Neural cell (in vitro differentiated cells): ENCODE measurements around the gene TRPV3. TPM values are rescaled to one million over a fixed set of nuclear protein-coding genes. Genes with fewer than 3 reads are reported as not detected.

Experiments
- H2AFZ ChIP-seq: fragments of 200-600, 300-800 bp; sonication (generic), shearing (Covaris generic); 2 replicates; pipeline ENCODE4 v1.6.0; 2014; ENCODE audit warnings: low read depth, mild to moderate bottlenecking, antibody characterized with exemption, low read length, moderate library complexity
- H3F3A ChIP-seq: fragments of 200-600 bp; shearing (Covaris generic); 2 replicates; pipeline ENCODE4 v1.6.1; 2016; ENCODE audit warnings: mild to moderate bottlenecking, moderate library complexity, mixed read lengths, antibody characterized with exemption, low read length; ENCODE audit not compliant: insufficient read depth, poor library complexity, severe bottlenecking
- H3K27ac ChIP-seq: fragments of 200-600, 300-800 bp; sonication (generic), shearing (Covaris generic); 2 replicates; pipeline ENCODE4 v1.5.1; 2014; ENCODE audit warnings: mild to moderate bottlenecking, low read length, moderate library complexity
- H3K27me3 ChIP-seq: fragments of 300-800, 200-600 bp; sonication (generic), shearing (Covaris generic); 2 replicates; pipeline ENCODE4 v1.6.0; 2014; ENCODE audit warnings: mild to moderate bottlenecking, low read depth, low read length, moderate library complexity; ENCODE audit not compliant: insufficient read depth
- H3K36me3 ChIP-seq: fragments of 300-800, 200-600 bp; sonication (generic), shearing (Covaris generic); 2 replicates; pipeline ENCODE4 v1.5.1; 2014; ENCODE audit warnings: mild to moderate bottlenecking, antibody characterized with exemption, low read length, moderate library complexity; ENCODE audit not compliant: insufficient read depth
- H3K4me2 ChIP-seq: fragments of 300-800, 200-600 bp; sonication (generic), shearing (Covaris generic); 2 replicates; pipeline ENCODE4 v1.6.0; 2014; ENCODE audit warnings: mild to moderate bottlenecking, low read length
- H3K4me3 ChIP-seq: fragments of 300-800, 200-600 bp; sonication (generic), shearing (Covaris generic); 2 replicates; pipeline ENCODE4 v1.5.1; 2014; ENCODE audit warnings: mild to moderate bottlenecking, low read length, moderate library complexity
- H3K79me2 ChIP-seq: fragments of 200-600 bp; shearing (Covaris generic); replicated peaks from 2 replicates; pipeline ENCODE4 v1.6.0; 2014; ENCODE audit warnings: mild to moderate bottlenecking, low read length, moderate library complexity; ENCODE audit not compliant: insufficient read depth
- H3K9ac ChIP-seq: fragments of 300-800, 200-600 bp; sonication (generic), shearing (Covaris generic); 2 replicates; pipeline ENCODE4 v1.6.1; 2016; ENCODE audit warnings: mild to moderate bottlenecking, low read length, mixed read lengths
- H3K9me2 ChIP-seq: fragments of 200-600 bp; shearing (Covaris generic); 2 replicates; pipeline ENCODE4 v1.6.1; 2016; ENCODE audit warnings: mild to moderate bottlenecking, low read length, mixed read lengths; ENCODE audit not compliant: insufficient read depth
- H3K9me3 ChIP-seq: fragments of 200-600, 300-800 bp; sonication (generic), shearing (Covaris generic); 2 replicates; pipeline ENCODE4 v1.6.1; 2016; ENCODE audit warnings: mild to moderate bottlenecking, mixed run types, low read length, moderate library complexity, mixed read lengths
- H4K20me1 ChIP-seq: fragments of 200-600 bp; shearing (Covaris generic); 2 replicates; pipeline ENCODE4 v1.6.1; 2016; ENCODE audit warnings: mild to moderate bottlenecking, mixed run types; ENCODE audit not compliant: insufficient read depth
- CTCF ChIP-seq: fragments of 450-650 bp; IDR thresholded peaks from 2 replicates; pipeline ENCODE4 v1.5.1; 2014; ENCODE audit warnings: antibody characterized with exemption, mild to moderate bottlenecking, moderate library complexity; ENCODE audit not compliant: poor library complexity, severe bottlenecking
- EP300 ChIP-seq: fragments of 450-650 bp; conservative IDR thresholded peaks from 2 replicates; pipeline ENCODE4 v1.6.1; 2014; ENCODE audit warnings: antibody characterized with exemption, mild to moderate bottlenecking, moderate library complexity; ENCODE audit not compliant: poor library complexity, severe bottlenecking
- EZH2 ChIP-seq: fragments of 200-600, 300-800 bp; shearing (Covaris generic), sonication (generic); IDR thresholded peaks from 2 replicates; pipeline ENCODE4 v1.6.1; 2014; ENCODE audit warnings: antibody characterized with exemption, low read length, borderline replicate concordance, mild to moderate bottlenecking; ENCODE audit not compliant: insufficient read depth, poor library complexity, severe bottlenecking
- MXI1 ChIP-seq: fragments of 450-650 bp; conservative IDR thresholded peaks from 2 replicates; pipeline ENCODE4 v1.6.1; 2014; ENCODE audit warnings: antibody characterized with exemption, mild to moderate bottlenecking; ENCODE audit not compliant: poor library complexity, severe bottlenecking
- POLR2AphosphoS5 ChIP-seq: IDR thresholded peaks from 2 replicates; pipeline ENCODE4 v1.6.1; 2012
- RAD21 ChIP-seq: fragments of 450-650 bp; conservative IDR thresholded peaks from 2 replicates; pipeline ENCODE4 v1.6.1; 2014; ENCODE audit warnings: antibody characterized with exemption, mild to moderate bottlenecking, moderate library complexity
- SMC3 ChIP-seq: fragments of 450-650 bp; conservative IDR thresholded peaks from 2 replicates; pipeline ENCODE4 v1.6.1; 2014; ENCODE audit warnings: antibody characterized with exemption, mild to moderate bottlenecking, moderate library complexity; ENCODE audit not compliant: poor library complexity
- TAF1 ChIP-seq: IDR thresholded peaks from 2 replicates; pipeline ENCODE4 v1.6.1; 2012; ENCODE audit warnings: low read depth
- polyA plus RNA-seq: library from polyadenylated mRNA; depleted of rRNA; stranded (reverse); fragments of >200 nt; gene quantifications from 2 replicates; pipeline ENCODE4 v1.2.3, GENCODE V29; 2014
- TF ChIP-seq, protein P1 (sequence below): IDR thresholded peaks from 2 replicates; pipeline ENCODE4 v1.6.1; 2012; ENCODE audit warnings: borderline replicate concordance

Gene TRPV3
- polyA plus RNA-seq, 1 donor from 2014 or later = 0.19 TPM

- no peaks in the 10 kb centered on the region for H4K20me1 ChIP-seq
- H2AFZ ChIP-seq = no peak overlapping the region
- no peaks in the 10 kb centered on the region for H3K9me2 ChIP-seq
- no peak overlapping the region for H3K4me2 ChIP-seq
- H3K79me2 ChIP-seq = no peaks in the 10 kb centered on the region
- no peaks in the 10 kb centered on the region for H3K9me3 ChIP-seq
- TF ChIP-seq RAD21 (no peak), EP300 (no peak), CTCF (no peak), SMC3 (no peak), MXI1 (no peak), POLR2AphosphoS5 (no peak)
- TF ChIP-seq, protein P1, sequence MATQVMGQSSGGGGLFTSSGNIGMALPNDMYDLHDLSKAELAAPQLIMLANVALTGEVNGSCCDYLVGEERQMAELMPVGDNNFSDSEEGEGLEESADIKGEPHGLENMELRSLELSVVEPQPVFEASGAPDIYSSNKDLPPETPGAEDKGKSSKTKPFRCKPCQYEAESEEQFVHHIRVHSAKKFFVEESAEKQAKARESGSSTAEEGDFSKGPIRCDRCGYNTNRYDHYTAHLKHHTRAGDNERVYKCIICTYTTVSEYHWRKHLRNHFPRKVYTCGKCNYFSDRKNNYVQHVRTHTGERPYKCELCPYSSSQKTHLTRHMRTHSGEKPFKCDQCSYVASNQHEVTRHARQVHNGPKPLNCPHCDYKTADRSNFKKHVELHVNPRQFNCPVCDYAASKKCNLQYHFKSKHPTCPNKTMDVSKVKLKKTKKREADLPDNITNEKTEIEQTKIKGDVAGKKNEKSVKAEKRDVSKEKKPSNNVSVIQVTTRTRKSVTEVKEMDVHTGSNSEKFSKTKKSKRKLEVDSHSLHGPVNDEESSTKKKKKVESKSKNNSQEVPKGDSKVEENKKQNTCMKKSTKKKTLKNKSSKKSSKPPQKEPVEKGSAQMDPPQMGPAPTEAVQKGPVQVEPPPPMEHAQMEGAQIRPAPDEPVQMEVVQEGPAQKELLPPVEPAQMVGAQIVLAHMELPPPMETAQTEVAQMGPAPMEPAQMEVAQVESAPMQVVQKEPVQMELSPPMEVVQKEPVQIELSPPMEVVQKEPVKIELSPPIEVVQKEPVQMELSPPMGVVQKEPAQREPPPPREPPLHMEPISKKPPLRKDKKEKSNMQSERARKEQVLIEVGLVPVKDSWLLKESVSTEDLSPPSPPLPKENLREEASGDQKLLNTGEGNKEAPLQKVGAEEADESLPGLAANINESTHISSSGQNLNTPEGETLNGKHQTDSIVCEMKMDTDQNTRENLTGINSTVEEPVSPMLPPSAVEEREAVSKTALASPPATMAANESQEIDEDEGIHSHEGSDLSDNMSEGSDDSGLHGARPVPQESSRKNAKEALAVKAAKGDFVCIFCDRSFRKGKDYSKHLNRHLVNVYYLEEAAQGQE = no peak
- no peaks in the 10 kb centered on the region for H3F3A ChIP-seq
- H3K27ac ChIP-seq = no peak overlapping the region
- no peaks in the 10 kb centered on the region for H3K36me3 ChIP-seq
- H3K9ac ChIP-seq = no peak overlapping the region
- no peak overlapping the region for H3K4me3 ChIP-seq
- no peaks in the 10 kb centered on the region for H3K27me3 ChIP-seq
These were observed 72.0 kb downstream of the TRPV3 start for GRCh38 chr17:3485481-3486068.

DNA sequence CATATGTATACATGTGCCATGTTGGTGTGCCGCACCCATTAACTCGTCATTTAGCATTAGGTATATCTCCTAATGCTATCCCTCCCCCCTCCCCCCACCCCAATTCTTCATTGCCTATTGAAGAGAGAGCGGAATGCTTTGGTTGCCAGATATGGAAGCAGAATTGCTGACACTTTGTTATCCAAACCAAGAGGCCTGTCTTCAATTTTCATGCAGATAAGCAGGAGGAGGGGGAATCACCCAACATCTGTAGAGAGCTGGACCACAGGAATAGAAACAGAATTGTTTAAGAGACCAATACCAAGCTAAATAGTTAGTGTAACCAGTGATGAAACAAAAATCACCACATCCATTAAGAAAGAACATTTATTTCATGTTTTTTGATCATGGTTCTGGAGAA is 74.8 kb downstream of the TRPV3 start:
- H3K27ac ChIP-seq = no peak overlapping the region
- H3K4me3 ChIP-seq = no peak overlapping the region
- no peaks in the 10 kb centered on the region for H3F3A ChIP-seq

More for the DNA sequence above, 74.8 kb downstream of the TRPV3 start:
- Histone ChIP-seq H3K9me3 (no peaks in the 10 kb centered on the region), H2AFZ (no peak overlapping the region), H3K36me3 (no peaks in the 10 kb centered on the region), H3K9me2 (no peaks in the 10 kb centered on the region), H3K79me2 (no peaks in the 10 kb centered on the region), H4K20me1 (no peaks in the 10 kb centered on the region), H3K27me3 (no peaks in the 10 kb centered on the region), H3K9ac (no peak overlapping the region), H3K4me2 (no peak overlapping the region)
- no peak for TF ChIP-seq CTCF
- no peak for TF ChIP-seq EZH2
- no peak for TF ChIP-seq EP300
- TF ChIP-seq TAF1 = no peak
- TF ChIP-seq, protein P1 = no peak
- no peak for TF ChIP-seq POLR2AphosphoS5
- no peak for TF ChIP-seq SMC3
- no peak for TF ChIP-seq RAD21
- no peak for TF ChIP-seq MXI1
